ENCODE measurements around the gene KRTAP3-3. TPM values are rescaled to one million over a fixed set of nuclear protein-coding genes. Genes with fewer than 3 reads are reported as not detected.

KRTAP3-3 gene
- total RNA-seq, 1 experiment from 2014 or later: not detected

- Histone ChIP-seq H3K27me3 (ENCODE audit: insufficient read depth, low read length) (no peaks in the 10 kb centered on the region), H3K14ac (ENCODE audit: insufficient read depth, low read length) (no peak overlapping the region), H2AFZ (ENCODE audit: low read length) (no peak overlapping the region), H3K9me3 (ENCODE audit: control insufficient read depth, low read depth, low read length) (no peaks in the 10 kb centered on the region), H3T11ph (ENCODE audit: low read length) (no peak overlapping the region), H3K4ac (ENCODE audit: low read depth, low read length) (no peak overlapping the region), H3K27ac (ENCODE audit: insufficient read length, low read depth, low read length) (no peak overlapping the region), H2BK5ac (ENCODE audit: insufficient read length, low read length) (no peak overlapping the region), H3K4me2 (ENCODE audit: insufficient read depth, insufficient read length, low read length) (no peak overlapping the region), H2BK120ac (ENCODE audit: low read depth, low read length, poor library complexity, severe bottlenecking) (no peak overlapping the region), H3K4me1 (ENCODE audit: insufficient read depth, low read length) (no peaks in the 10 kb centered on the region), H3K79me2 (ENCODE audit: insufficient read depth, low read length) (no peaks in the 10 kb centered on the region), H3K23me2 (ENCODE audit: insufficient read length, low read depth, low read length, poor library complexity, severe bottlenecking) (peaks cover 3% of the 10 kb centered on the region), H2BK12ac (ENCODE audit: insufficient read length, low read depth, low read length) (no peak overlapping the region), H2AK5ac (ENCODE audit: insufficient read length, low read length) (no peak overlapping the region), H3K79me1 (ENCODE audit: insufficient read depth, low read depth, low read length, poor library complexity, severe bottlenecking) (no peaks in the 10 kb centered on the region), H4K5ac (ENCODE audit: insufficient read length, low read depth, low read length) (no peak overlapping the region), H3K9ac (ENCODE audit: extremely low read depth, insufficient read length, low read length) (no peak overlapping the region), H4K20me1 (ENCODE audit: control insufficient read depth, insufficient read depth, insufficient read length) (no peaks in the 10 kb centered on the region), H4K91ac (ENCODE audit: insufficient read length, low read depth, low read length) (no peak overlapping the region), H4K8ac (replicated peaks; ENCODE audit: insufficient read length, low read depth, low read length) (no peak overlapping the region), H3K18ac (ENCODE audit: insufficient read length, low read depth, low read length) (no peak overlapping the region), H2BK15ac (ENCODE audit: low read depth, low read length) (no peak overlapping the region), H3K23ac (ENCODE audit: insufficient read length, low read depth, low read length) (no peak overlapping the region), H3K56ac (ENCODE audit: insufficient read length, low read depth, low read length) (no peak overlapping the region), H2BK20ac (ENCODE audit: low read depth, low read length, poor library complexity, severe bottlenecking) (no peak overlapping the region)
- WGBS (ENCODE audit: extremely low coverage, insufficient read length, low lambda C conversion rate): no CpG with 5 or more reads among the region's 6 CpGs
- Mint-ChIP-seq H3K9me3 (peaks cover 0 to 4% of the 10 kb centered on the region in 2 experiments; a peak in 3 of 5 replicates), H3K4me3 (no peak overlapping the region), H3K4me1 (peaks cover 0 to 9% of the 10 kb centered on the region in 2 experiments; a peak in 2 of 4 replicates), H3K27ac (no peak overlapping the region), H3K27me3 (ENCODE audit: low read depth) (no peaks in the 10 kb centered on the region; the same call in none of the 2 replicates), H3K36me3 (ENCODE audit: insufficient read depth in 1 of 3, low read depth in 3 of 3) (no peaks in the 10 kb centered on the region)
- no peak for TF ChIP-seq CTCF (conservative IDR thresholded peaks at IDR 0.05)
- no peak for DNase-seq
Measured at GRCh38 chr17:40945414-40945813, 48.5 kb downstream of the KRTAP3-3 start.

Measured in H9 (cell line).